ENCODE measurements around the gene TRNT1. TPM values are rescaled to one million over a fixed set of nuclear protein-coding genes. Genes with fewer than 3 reads are reported as not detected.

TRNT1 gene
- polyA plus RNA-seq, 2 donors: 8.3 to 8.8 TPM

- H3K27me3 ChIP-seq (ENCODE audit: control insufficient read depth in 1 of 2, insufficient read depth in 2 of 2, low read length in 2 of 2): no peaks in the 10 kb centered on the region
These were observed 8.2 kb downstream of the TRNT1 start for GRCh38 chr3:3134750-3135448.

GRCh38 chr3:3137526-3137925 is 10.8 kb downstream of the TRNT1 start:
- peaks cover 0 to 6% of the 10 kb centered on the region in 2 donors for H3K36me3 ChIP-seq (ENCODE audit: control insufficient read depth in 2 of 2, insufficient read depth in 2 of 2, low read length in 1 of 2)
- H3K27me3 ChIP-seq (ENCODE audit: control insufficient read depth in 1 of 2, insufficient read depth in 2 of 2, low read length in 2 of 2): no peaks in the 10 kb centered on the region
- no peaks in the 10 kb centered on the region for H3K9me3 ChIP-seq (ENCODE audit: control insufficient read depth in 2 of 2, insufficient read depth in 1 of 2, low read depth in 1 of 2, low read length in 1 of 2)
- WGBS, 2 donors: 89 to 90% methylated on average over 6 of the region's 6 CpGs
- no peak overlapping the region for H3K4me3 ChIP-seq (ENCODE audit: low read depth in 1 of 2, low read length in 2 of 2)
- H3K27ac ChIP-seq (ENCODE audit: low read depth in 2 of 2, low read length in 1 of 2): no peak overlapping the region
- no peaks in the 10 kb centered on the region for H3K4me1 ChIP-seq (ENCODE audit: control insufficient read depth in 2 of 2, insufficient read depth in 2 of 2, low read length in 1 of 2)

More at GRCh38 chr3:3134750-3135448, 8.2 kb downstream of the TRNT1 start:
- WGBS, 2 donors: 97 to 98% methylated on average over 4 of the region's 4 CpGs
- Histone ChIP-seq H3K4me1 (ENCODE audit: control insufficient read depth in 2 of 2, insufficient read depth in 2 of 2, low read length in 1 of 2) (no peaks in the 10 kb centered on the region), H3K27ac (ENCODE audit: low read depth in 2 of 2, low read length in 1 of 2) (no peak overlapping the region), H3K9me3 (ENCODE audit: control insufficient read depth in 2 of 2, insufficient read depth in 1 of 2, low read depth in 1 of 2, low read length in 1 of 2) (no peaks in the 10 kb centered on the region), H3K4me3 (ENCODE audit: low read depth in 1 of 2, low read length in 2 of 2) (no peak overlapping the region), H3K36me3 (ENCODE audit: control insufficient read depth in 2 of 2, insufficient read depth in 2 of 2, low read length in 1 of 2) (peaks cover 4 to 5% of the 10 kb centered on the region in 2 donors)

DNA sequence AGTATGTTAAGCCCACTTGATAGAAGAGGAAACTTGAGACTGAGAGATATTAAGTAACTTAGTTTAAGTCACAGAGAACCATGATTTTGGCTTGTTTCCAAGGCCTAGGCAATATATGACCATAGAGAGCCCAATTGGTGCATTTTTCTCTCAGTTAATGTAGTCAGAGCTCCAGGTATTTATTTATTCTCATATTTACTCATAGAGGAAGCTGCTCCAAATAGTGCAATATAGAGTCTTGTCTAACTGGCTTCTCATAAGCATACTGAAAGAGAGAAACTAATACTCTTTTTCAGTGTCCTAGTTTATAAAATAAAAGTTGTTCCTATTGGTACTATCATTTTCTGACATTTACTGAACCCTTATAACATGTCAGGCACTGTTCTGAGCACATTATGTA is 15.2 kb downstream of the TRNT1 start:
- no peak overlapping the region for H3K4me3 ChIP-seq (ENCODE audit: low read depth in 1 of 2, low read length in 2 of 2)
- H3K9me3 ChIP-seq (ENCODE audit: control insufficient read depth in 2 of 2, insufficient read depth in 1 of 2, low read depth in 1 of 2, low read length in 1 of 2): no peaks in the 10 kb centered on the region
- no peaks in the 10 kb centered on the region for H3K4me1 ChIP-seq (ENCODE audit: control insufficient read depth in 2 of 2, insufficient read depth in 2 of 2, low read length in 1 of 2)
- no peak overlapping the region for H3K27ac ChIP-seq (ENCODE audit: low read depth in 2 of 2, low read length in 1 of 2)
- peaks cover 3 to 6% of the 10 kb centered on the region in 2 donors for H3K36me3 ChIP-seq (ENCODE audit: control insufficient read depth in 2 of 2, insufficient read depth in 2 of 2, low read length in 1 of 2)
- H3K27me3 ChIP-seq (ENCODE audit: control insufficient read depth in 1 of 2, insufficient read depth in 2 of 2, low read length in 2 of 2): no peaks in the 10 kb centered on the region

DNA sequence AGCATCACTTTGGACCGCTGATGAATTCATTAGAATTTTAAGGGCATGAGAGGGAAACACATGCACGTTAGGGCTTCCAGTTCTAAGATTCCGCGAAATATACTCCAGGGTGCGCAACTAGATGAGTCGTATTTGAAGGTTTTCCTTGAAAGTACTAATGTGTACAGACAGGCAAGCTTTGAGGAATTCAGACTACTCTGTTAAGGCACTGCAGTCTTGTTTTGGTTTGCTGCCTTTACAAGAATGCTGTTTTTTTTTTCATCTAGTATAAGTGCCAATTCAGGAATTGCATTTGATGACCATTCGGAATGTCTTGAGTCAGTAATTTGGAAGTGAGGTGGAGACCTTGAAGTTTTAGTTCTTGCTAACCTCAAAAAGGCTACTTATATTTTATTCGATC is 19.1 kb downstream of the TRNT1 start:
- Histone ChIP-seq H3K9me3 (ENCODE audit: control insufficient read depth in 2 of 2, insufficient read depth in 1 of 2, low read depth in 1 of 2, low read length in 1 of 2) (no peaks in the 10 kb centered on the region), H3K4me1 (ENCODE audit: control insufficient read depth in 2 of 2, insufficient read depth in 2 of 2, low read length in 1 of 2) (no peaks in the 10 kb centered on the region), H3K27ac (ENCODE audit: low read depth in 2 of 2, low read length in 1 of 2) (no peak overlapping the region), H3K36me3 (ENCODE audit: control insufficient read depth in 2 of 2, insufficient read depth in 2 of 2, low read length in 1 of 2) (peaks cover 3 to 4% of the 10 kb centered on the region in 2 donors), H3K4me3 (ENCODE audit: low read depth in 1 of 2, low read length in 2 of 2) (no peak overlapping the region), H3K27me3 (ENCODE audit: control insufficient read depth in 1 of 2, insufficient read depth in 2 of 2, low read length in 2 of 2) (no peaks in the 10 kb centered on the region)
- 88 to 92% methylated on average over 8 of the region's 8 CpGs for WGBS, 2 donors

- H3K9me3 ChIP-seq (ENCODE audit: control insufficient read depth in 2 of 2, insufficient read depth in 1 of 2, low read depth in 1 of 2, low read length in 1 of 2): no peaks in the 10 kb centered on the region
- WGBS, 2 donors: 67 to 90% methylated on average over 1 of the region's 1 CpG
- peaks cover 5% of the 10 kb centered on the region in 2 donors for H3K36me3 ChIP-seq (ENCODE audit: control insufficient read depth in 2 of 2, insufficient read depth in 2 of 2, low read length in 1 of 2)
- no peak overlapping the region for H3K27ac ChIP-seq (ENCODE audit: low read depth in 2 of 2, low read length in 1 of 2)
- no peaks in the 10 kb centered on the region for H3K4me1 ChIP-seq (ENCODE audit: control insufficient read depth in 2 of 2, insufficient read depth in 2 of 2, low read length in 1 of 2)
- no peak overlapping the region for H3K4me3 ChIP-seq (ENCODE audit: low read depth in 1 of 2, low read length in 2 of 2)
- H3K27me3 ChIP-seq (ENCODE audit: control insufficient read depth in 1 of 2, insufficient read depth in 2 of 2, low read length in 2 of 2): no peaks in the 10 kb centered on the region
These were observed 22.8 kb downstream of the TRNT1 start for GRCh38 chr3:3149560-3149959.

DNA sequence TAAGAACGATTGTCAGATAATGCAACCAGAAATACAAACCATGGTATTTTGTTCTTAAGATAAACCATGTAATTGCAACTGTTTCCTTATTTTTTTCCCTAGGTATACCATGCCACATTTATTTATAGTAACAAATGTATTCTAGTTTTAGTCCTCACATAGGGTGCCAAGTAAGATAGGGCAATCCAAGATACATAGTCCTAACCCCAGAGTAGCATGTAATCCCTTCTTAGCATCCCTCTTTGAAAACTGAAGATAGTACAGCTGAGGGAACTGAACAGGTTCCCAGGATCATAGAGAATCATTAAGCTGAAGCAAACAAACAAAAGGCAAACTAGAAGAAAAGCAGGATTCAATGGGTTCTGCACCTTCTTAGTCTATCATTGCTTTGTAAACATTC is 24.8 kb downstream of the TRNT1 start:
- WGBS, 2 donors: 56 to 59% methylated on average over 1 of the region's 1 CpG
- H3K27me3 ChIP-seq (ENCODE audit: control insufficient read depth in 1 of 2, insufficient read depth in 2 of 2, low read length in 2 of 2): no peaks in the 10 kb centered on the region
- H3K4me1 ChIP-seq (ENCODE audit: control insufficient read depth in 2 of 2, insufficient read depth in 2 of 2, low read length in 1 of 2): no peaks in the 10 kb centered on the region
- H3K27ac ChIP-seq (ENCODE audit: low read depth in 2 of 2, low read length in 1 of 2): no peak overlapping the region
- H3K4me3 ChIP-seq (ENCODE audit: low read depth in 1 of 2, low read length in 2 of 2): no peak overlapping the region
- no peaks in the 10 kb centered on the region for H3K9me3 ChIP-seq (ENCODE audit: control insufficient read depth in 2 of 2, insufficient read depth in 1 of 2, low read depth in 1 of 2, low read length in 1 of 2)
- H3K36me3 ChIP-seq (ENCODE audit: control insufficient read depth in 2 of 2, insufficient read depth in 2 of 2, low read length in 1 of 2): peaks cover 6 to 8% of the 10 kb centered on the region in 2 donors

DNA sequence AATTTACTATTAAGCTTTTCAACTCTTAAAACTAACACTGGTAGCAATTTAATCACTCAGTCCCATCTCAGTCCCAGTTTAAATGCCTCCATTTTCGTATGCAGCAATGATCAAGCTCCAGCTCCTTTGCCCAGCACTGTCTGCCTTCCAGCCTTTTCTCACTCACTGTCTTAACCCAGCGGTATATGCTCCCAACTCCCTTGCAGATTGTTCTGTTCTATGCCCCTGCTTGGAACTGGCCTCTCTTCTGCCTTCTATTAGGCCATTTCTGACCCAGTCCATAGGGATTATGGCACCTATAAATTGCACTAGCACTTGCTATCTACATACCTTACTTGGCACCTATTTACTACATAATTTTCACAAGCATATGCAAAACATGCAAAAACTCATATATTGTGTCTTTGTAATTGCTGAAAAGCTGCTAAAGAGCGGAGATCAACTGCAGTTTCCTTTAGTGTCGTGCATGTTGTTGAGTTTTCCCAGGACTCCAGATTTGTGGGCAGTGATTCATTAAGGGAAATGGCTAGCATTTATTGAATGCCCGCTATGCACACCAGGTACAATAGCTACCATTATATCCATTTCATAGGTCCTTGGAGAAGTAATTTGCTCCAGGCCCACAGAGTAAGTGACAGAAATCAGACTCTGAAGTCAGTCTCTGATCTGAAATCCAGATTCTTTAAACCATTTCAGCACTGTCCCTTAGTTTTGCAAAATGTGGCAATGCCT is 28.3 kb downstream of the TRNT1 start:
- Histone ChIP-seq H3K4me1 (ENCODE audit: control insufficient read depth in 2 of 2, insufficient read depth in 2 of 2, low read length in 1 of 2) (no peaks in the 10 kb centered on the region), H3K27ac (ENCODE audit: low read depth in 2 of 2, low read length in 1 of 2) (no peak overlapping the region), H3K9me3 (ENCODE audit: control insufficient read depth in 2 of 2, insufficient read depth in 1 of 2, low read depth in 1 of 2, low read length in 1 of 2) (no peaks in the 10 kb centered on the region), H3K27me3 (ENCODE audit: control insufficient read depth in 1 of 2, insufficient read depth in 2 of 2, low read length in 2 of 2) (no peaks in the 10 kb centered on the region), H3K36me3 (ENCODE audit: control insufficient read depth in 2 of 2, insufficient read depth in 2 of 2, low read length in 1 of 2) (peaks cover 6 to 9% of the 10 kb centered on the region in 2 donors), H3K4me3 (ENCODE audit: low read depth in 1 of 2, low read length in 2 of 2) (no peak overlapping the region)
- 89 to 95% methylated on average over 5 of the region's 5 CpGs for WGBS, 2 donors

- Histone ChIP-seq H3K27me3 (ENCODE audit: control insufficient read depth in 1 of 2, insufficient read depth in 2 of 2, low read length in 2 of 2) (no peaks in the 10 kb centered on the region), H3K27ac (ENCODE audit: low read depth in 2 of 2, low read length in 1 of 2) (no peak overlapping the region), H3K4me1 (ENCODE audit: control insufficient read depth in 2 of 2, insufficient read depth in 2 of 2, low read length in 1 of 2) (no peaks in the 10 kb centered on the region), H3K4me3 (ENCODE audit: low read depth in 1 of 2, low read length in 2 of 2) (no peak overlapping the region), H3K9me3 (ENCODE audit: control insufficient read depth in 2 of 2, insufficient read depth in 1 of 2, low read depth in 1 of 2, low read length in 1 of 2) (no peaks in the 10 kb centered on the region), H3K36me3 (ENCODE audit: control insufficient read depth in 2 of 2, insufficient read depth in 2 of 2, low read length in 1 of 2) (peaks cover 6 to 8% of the 10 kb centered on the region in 2 donors)
- WGBS, 2 donors: 91 to 93% methylated on average over 8 of the region's 8 CpGs
These were observed 30.7 kb downstream of the TRNT1 start for GRCh38 chr3:3157484-3157883.

DNA sequence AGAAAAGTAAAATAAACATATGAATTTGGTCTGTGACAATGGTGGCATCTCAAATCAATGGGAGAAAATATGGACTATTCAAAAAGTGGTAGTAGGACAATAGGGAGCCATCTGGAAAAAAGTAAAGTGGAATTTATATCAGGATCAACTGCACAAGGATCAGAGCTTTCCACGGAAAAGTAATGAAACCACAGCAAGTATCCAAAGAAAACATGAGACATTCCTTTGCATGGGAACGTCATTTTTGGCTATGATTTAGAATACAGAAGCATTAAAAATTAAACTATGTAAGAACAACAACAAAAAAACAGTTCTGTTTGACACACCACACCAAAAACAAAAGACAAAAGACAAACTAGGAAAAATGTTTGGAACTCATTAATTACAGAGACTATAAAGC is 34.1 kb downstream of the TRNT1 start:
- no peaks in the 10 kb centered on the region for H3K9me3 ChIP-seq (ENCODE audit: control insufficient read depth in 2 of 2, insufficient read depth in 1 of 2, low read depth in 1 of 2, low read length in 1 of 2)
- peaks cover 5 to 9% of the 10 kb centered on the region in 2 donors for H3K36me3 ChIP-seq (ENCODE audit: control insufficient read depth in 2 of 2, insufficient read depth in 2 of 2, low read length in 1 of 2)
- no peak overlapping the region for H3K27ac ChIP-seq (ENCODE audit: low read depth in 2 of 2, low read length in 1 of 2)
- H3K4me1 ChIP-seq (ENCODE audit: control insufficient read depth in 2 of 2, insufficient read depth in 2 of 2, low read length in 1 of 2): no peaks in the 10 kb centered on the region
- 69% methylated on average over 2 of the region's 2 CpGs for WGBS, 2 donors
- no peaks in the 10 kb centered on the region for H3K27me3 ChIP-seq (ENCODE audit: control insufficient read depth in 1 of 2, insufficient read depth in 2 of 2, low read length in 2 of 2)
- H3K4me3 ChIP-seq (ENCODE audit: low read depth in 1 of 2, low read length in 2 of 2): no peak overlapping the region

GRCh38 chr3:3165241-3165640 is 38.5 kb downstream of the TRNT1 start:
- H3K36me3 ChIP-seq (ENCODE audit: control insufficient read depth in 2 of 2, insufficient read depth in 2 of 2, low read length in 1 of 2): peaks cover 4 to 9% of the 10 kb centered on the region in 2 donors
- no peaks in the 10 kb centered on the region for H3K9me3 ChIP-seq (ENCODE audit: control insufficient read depth in 2 of 2, insufficient read depth in 1 of 2, low read depth in 1 of 2, low read length in 1 of 2)
- no peak overlapping the region for H3K4me3 ChIP-seq (ENCODE audit: low read depth in 1 of 2, low read length in 2 of 2)
- WGBS, 2 donors: 56 to 63% methylated on average over 3 of the region's 3 CpGs
- H3K4me1 ChIP-seq (ENCODE audit: control insufficient read depth in 2 of 2, insufficient read depth in 2 of 2, low read length in 1 of 2): no peaks in the 10 kb centered on the region
- H3K27me3 ChIP-seq (ENCODE audit: control insufficient read depth in 1 of 2, insufficient read depth in 2 of 2, low read length in 2 of 2): no peaks in the 10 kb centered on the region
- H3K27ac ChIP-seq (ENCODE audit: low read depth in 2 of 2, low read length in 1 of 2): no peak overlapping the region
